ENCODE data around the gene GTF2A1. TPM values are rescaled to one million over a fixed set of nuclear protein-coding genes. Genes with fewer than 3 reads are reported as not detected.
"Not testable (repeated sequence)": the region's sequence is repeated elsewhere in the genome, so short reads cannot be mapped to it uniquely, and the experiment has no call there.

Gene GTF2A1
- total and polyA plus RNA-seq, 8 donors = 2.0 to 73.5 (median 8.4) TPM

GRCh38 chr14:81246461-81247270 is 25.9 kb upstream of the GTF2A1 start:
- H3K36me3 ChIP-seq = no peaks in the 10 kb centered on the region
- H3K27me3 ChIP-seq = no peaks in the 10 kb centered on the region
- TF ChIP-seq CTCF (IDR thresholded peaks at IDR 0.05) = no peak
- no peak for TF ChIP-seq POLR2A (IDR thresholded peaks at IDR 0.05)
- TF ChIP-seq POLR2AphosphoS5 (IDR thresholded peaks at IDR 0.05) = no peak
- no peak for TF ChIP-seq EP300 (IDR thresholded peaks at IDR 0.05)
- 89 to 92% (median 90%) methylated on average over 19 of the region's 19 CpGs for WGBS, 5 donors
- DNase-seq = no peak
- peaks cover 0 to 9% (median 2%) of the 10 kb centered on the region in 4 donors for H3K9me3 ChIP-seq
- H3K27ac ChIP-seq = no peak overlapping the region
- intact Hi-C loops (cut with DNase I; ENCODE audit: low total_unique reads) = no loop called here
- no peaks in the 10 kb centered on the region for H3K4me1 ChIP-seq
- no peak overlapping the region for H3K4me3 ChIP-seq

- WGBS, 5 donors = 21 to 41% (median 35%) methylated on average over 1 of the region's 1 CpG
- DNase-seq = no peak
- Histone ChIP-seq H3K4me3 (no peak overlapping the region), H3K36me3 (no peaks in the 10 kb centered on the region), H3K27ac (no peak overlapping the region), H3K27me3 (no peaks in the 10 kb centered on the region), H3K9me3 (peaks cover 0 to 9% (median 2%) of the 10 kb centered on the region in 4 donors), H3K4me1 (no peaks in the 10 kb centered on the region)
- TF ChIP-seq EP300 (IDR thresholded peaks at IDR 0.05) (no peak), POLR2A (IDR thresholded peaks at IDR 0.05) (no peak), CTCF (IDR thresholded peaks at IDR 0.05) (no peak), POLR2AphosphoS5 (IDR thresholded peaks at IDR 0.05) (no peak)
- intact Hi-C loops (cut with DNase I; ENCODE audit: low total_unique reads) = no loop called here
Observed at GRCh38 chr14:81245771-81246170, 25.0 kb upstream of the GTF2A1 start.

- H3K9me3 ChIP-seq; intact Hi-C loops (cut with DNase I; ENCODE audit: low total_unique reads); H3K27me3 ChIP-seq; H3K27ac ChIP-seq; H3K4me1 ChIP-seq; DNase-seq; H3K36me3 ChIP-seq; H3K4me3 ChIP-seq: not testable (repeated sequence)
- WGBS, 5 donors = 94 to 98% (median 97%) methylated on average over 17 to 28 of the region's 28 CpGs
Observed at GRCh38 chr14:81244431-81244830, 23.7 kb upstream of the GTF2A1 start.

GRCh38 chr14:81243499-81243898 is 22.7 kb upstream of the GTF2A1 start:
- 85 to 91% (median 86%) methylated on average over 2 of the region's 2 CpGs for WGBS, 5 donors
- no peaks in the 10 kb centered on the region for H3K27me3 ChIP-seq
- no peak for TF ChIP-seq CTCF (IDR thresholded peaks at IDR 0.05)
- no peak for TF ChIP-seq POLR2AphosphoS5 (IDR thresholded peaks at IDR 0.05)
- no peaks in the 10 kb centered on the region for H3K4me1 ChIP-seq
- no peaks in the 10 kb centered on the region for H3K36me3 ChIP-seq
- peaks cover 0 to 9% (median 2%) of the 10 kb centered on the region in 4 donors for H3K9me3 ChIP-seq
- no peak overlapping the region for H3K27ac ChIP-seq
- intact Hi-C loops (cut with DNase I; ENCODE audit: low total_unique reads) = no loop called here
- H3K4me3 ChIP-seq = no peak overlapping the region
- DNase-seq = no peak

GRCh38 chr14:81236849-81237248 is 16.1 kb upstream of the GTF2A1 start:
- 62 to 71% (median 62%) methylated on average over 2 of the region's 2 CpGs for WGBS, 5 donors
- H3K36me3 ChIP-seq; DNase-seq; intact Hi-C loops (cut with DNase I; ENCODE audit: low total_unique reads); H3K4me1 ChIP-seq; H3K4me3 ChIP-seq; H3K27ac ChIP-seq; H3K27me3 ChIP-seq; H3K9me3 ChIP-seq: not testable (repeated sequence)
